Subcutaneous abdominal adipose tissue (tissue), 5 donors: ENCODE data around the gene MPDZ.

Source experiments
- H3K27ac ChIP-seq: one replicate; pipeline ENCODE4 v1.7.0; 2013; ENCODE audit warnings: low read depth, mild to moderate bottlenecking, inconsistent platforms, low read length, moderate library complexity
- H3K27me3 ChIP-seq, 5 donors: one replicate each; pipeline ENCODE4 v1.7.0; 2013; ENCODE audit warnings: low read length in 5 of 5, inconsistent platforms in 1 of 5; ENCODE audit not compliant: control insufficient read depth in 5 of 5, insufficient read depth in 4 of 5
- H3K36me3 ChIP-seq, 5 donors: one replicate each; pipeline ENCODE4 v1.7.0; 2013; ENCODE audit warnings: low read length in 5 of 5; ENCODE audit not compliant: control insufficient read depth in 5 of 5, insufficient read depth in 5 of 5
- H3K4me1 ChIP-seq, 5 donors: one replicate each; pipeline ENCODE4 v1.7.0; 2013; ENCODE audit warnings: low read length in 5 of 5, mild to moderate bottlenecking in 3 of 5, moderate library complexity in 1 of 5; ENCODE audit not compliant: control insufficient read depth in 5 of 5, insufficient read depth in 5 of 5
- H3K4me3 ChIP-seq, 5 donors: one replicate each; pipeline ENCODE4 v1.7.0; 2013; ENCODE audit warnings: low read length in 5 of 5, low read depth in 1 of 5
- H3K9ac ChIP-seq, 5 donors: one replicate each; pipeline ENCODE4 v1.7.0; 2013; ENCODE audit warnings: low read length in 5 of 5, mild to moderate bottlenecking in 4 of 5, moderate library complexity in 3 of 5
- H3K9me3 ChIP-seq, 5 donors: one replicate each; pipeline ENCODE4 v1.7.0; 2013; ENCODE audit warnings: low read length in 5 of 5; ENCODE audit not compliant: control insufficient read depth in 5 of 5
- donor health status: healthy.
- donor health status: healthy.
- donor health status: healthy.
- donor health status: healthy.
- donor health status: healthy.

MPDZ gene

GRCh38 chr9:13145340-13145739, 134.2 kb downstream of the MPDZ start:
- Histone ChIP-seq H3K27me3 (no peaks in the 10 kb centered on the region), H3K4me1 (peaks cover 2 to 40% (median 20%) of the 10 kb centered on the region in 5 donors), H3K36me3 (peaks cover 2 to 12% (median 6%) of the 10 kb centered on the region in 5 donors), H3K4me3 (no peak overlapping the region), H3K9ac (no peak overlapping the region), H3K9me3 (no peaks in the 10 kb centered on the region), H3K27ac (peak overlapping the region; percentile 77)

DNA sequence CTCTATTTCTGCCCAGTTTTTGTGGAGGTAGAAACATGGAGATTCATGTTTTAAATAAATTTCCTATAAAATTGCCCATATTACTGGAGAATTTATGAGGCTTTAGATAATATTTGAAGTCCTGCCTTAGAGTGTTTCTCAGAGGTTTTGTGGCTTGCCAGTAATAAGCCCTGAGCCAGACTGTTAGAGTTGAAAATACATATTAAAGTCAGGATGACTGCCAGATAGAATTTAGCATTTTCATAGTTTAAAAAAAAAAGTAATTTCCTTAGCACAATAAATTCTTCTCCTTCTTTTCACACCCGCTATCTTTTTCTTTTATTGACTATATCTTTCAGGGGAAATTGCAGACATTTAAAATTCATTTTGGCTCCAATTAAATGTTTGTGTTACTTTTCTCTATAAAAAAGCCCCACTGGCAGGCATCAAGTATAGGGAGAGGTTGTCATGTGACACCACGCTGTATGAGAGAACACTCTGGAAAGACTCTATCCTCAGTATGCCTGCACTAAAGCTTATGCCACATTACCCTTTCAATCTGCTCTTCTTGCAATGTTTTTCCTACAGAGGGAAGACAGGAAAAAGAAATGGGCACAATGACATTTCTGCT, 135.2 kb downstream of the MPDZ start:
- H3K27ac ChIP-seq, result peak overlapping the region; percentile 77
- peaks cover 2 to 7% (median 6%) of the 10 kb centered on the region in 5 donors for H3K36me3 ChIP-seq
- no peak overlapping the region for H3K4me3 ChIP-seq
- H3K4me1 ChIP-seq, result peaks cover 2 to 44% (median 28%) of the 10 kb centered on the region in 5 donors
- H3K9ac ChIP-seq, result peak overlapping the region in 2 of 5 donors; percentile 13 to 45
- H3K9me3 ChIP-seq, result no peaks in the 10 kb centered on the region
- no peaks in the 10 kb centered on the region for H3K27me3 ChIP-seq

GRCh38 chr9:13143281-13143680, 136.2 kb downstream of the MPDZ start:
- Histone ChIP-seq H3K27me3 (no peaks in the 10 kb centered on the region), H3K9me3 (no peaks in the 10 kb centered on the region), H3K4me1 (peaks cover 2 to 43% (median 28%) of the 10 kb centered on the region in 5 donors), H3K36me3 (peaks cover 2 to 10% (median 7%) of the 10 kb centered on the region in 5 donors), H3K4me3 (no peak overlapping the region), H3K9ac (no peak overlapping the region), H3K27ac (peak overlapping the region; percentile 77)

DNA sequence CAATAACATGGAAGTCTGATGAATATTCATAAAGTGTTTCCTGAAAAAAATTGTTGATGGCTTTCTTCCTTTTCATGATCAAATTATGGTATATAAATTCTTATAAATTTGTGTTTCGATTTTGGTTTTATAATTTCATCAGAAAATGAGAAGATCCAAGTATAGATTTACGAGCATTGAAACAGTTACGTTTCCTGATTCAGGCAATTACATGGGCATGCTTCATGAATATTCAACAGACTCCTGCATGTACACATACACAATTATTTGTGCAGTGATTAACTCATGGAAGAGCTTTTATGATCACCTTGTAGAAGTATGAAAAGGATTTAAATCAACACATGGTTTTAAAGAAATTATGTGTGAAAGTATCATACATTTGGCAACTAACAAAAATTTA, 136.7 kb downstream of the MPDZ start:
- Histone ChIP-seq H3K9ac (no peak overlapping the region), H3K36me3 (peaks cover 2 to 12% (median 10%) of the 10 kb centered on the region in 5 donors), H3K27ac (peak overlapping the region; percentile 77), H3K4me3 (no peak overlapping the region), H3K27me3 (no peaks in the 10 kb centered on the region), H3K9me3 (no peaks in the 10 kb centered on the region), H3K4me1 (peaks cover 2 to 43% (median 28%) of the 10 kb centered on the region in 5 donors)

DNA sequence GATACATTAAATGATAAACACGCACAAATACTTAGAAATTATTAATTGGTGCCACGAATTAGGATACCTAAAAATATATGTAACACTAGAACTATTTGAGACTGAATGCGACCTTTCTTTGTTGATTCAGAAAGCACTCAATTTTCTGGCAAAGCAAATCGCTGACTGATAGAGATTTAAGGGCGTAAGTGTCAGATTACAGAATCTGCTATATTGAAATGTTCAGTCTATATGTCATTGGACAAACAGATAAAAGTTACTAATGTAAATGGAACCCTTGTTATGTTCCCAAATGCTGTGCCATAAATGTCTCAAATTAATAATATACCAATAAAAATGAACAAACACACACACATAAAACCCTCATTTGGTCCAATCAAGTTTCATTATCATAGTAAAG, 137.9 kb downstream of the MPDZ start:
- Histone ChIP-seq H3K27ac (no peak overlapping the region), H3K36me3 (peaks cover 2 to 20% (median 9%) of the 10 kb centered on the region in 5 donors), H3K4me3 (no peak overlapping the region), H3K27me3 (no peaks in the 10 kb centered on the region), H3K4me1 (peaks cover 2 to 43% (median 28%) of the 10 kb centered on the region in 5 donors), H3K9ac (no peak overlapping the region), H3K9me3 (no peaks in the 10 kb centered on the region)

GRCh38 chr9:13140843-13141592, 138.5 kb downstream of the MPDZ start:
- Histone ChIP-seq H3K36me3 (peaks cover 0 to 20% (median 8%) of the 10 kb centered on the region in 5 donors), H3K4me3 (no peak overlapping the region), H3K9me3 (no peaks in the 10 kb centered on the region), H3K9ac (no peak overlapping the region), H3K4me1 (peaks cover 2 to 43% (median 28%) of the 10 kb centered on the region in 5 donors), H3K27me3 (no peaks in the 10 kb centered on the region), H3K27ac (peak overlapping the region; percentile 7)

GRCh38 chr9:13139641-13140171, 139.8 kb downstream of the MPDZ start:
- Histone ChIP-seq H3K27ac (peak overlapping the region; percentile 32), H3K4me3 (no peak overlapping the region), H3K9ac (peak overlapping the region in 1 of 5 donors; percentile 0), H3K9me3 (no peaks in the 10 kb centered on the region), H3K36me3 (peaks cover 8 to 34% (median 20%) of the 10 kb centered on the region in 5 donors), H3K27me3 (no peaks in the 10 kb centered on the region), H3K4me1 (peaks cover 2 to 35% (median 27%) of the 10 kb centered on the region in 5 donors)

DNA sequence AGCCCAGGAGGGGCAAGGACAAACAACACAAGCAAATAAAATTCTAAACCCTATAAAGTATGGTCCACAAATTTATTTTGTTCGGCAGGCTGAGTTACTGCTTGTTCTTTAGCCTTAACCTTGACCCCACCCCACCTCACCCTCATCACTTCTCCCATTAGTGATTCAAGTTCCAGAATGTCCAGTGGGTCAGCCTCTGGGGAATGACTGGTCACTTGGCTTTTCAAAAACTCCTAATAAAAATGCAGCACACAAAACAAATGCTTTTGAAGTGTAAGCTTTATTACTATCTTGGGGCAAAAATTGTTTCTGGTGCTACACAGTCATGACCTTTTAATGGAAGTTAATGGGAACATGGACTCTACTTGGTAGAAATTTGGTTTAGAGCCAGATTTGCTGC, 142.1 kb downstream of the MPDZ start:
- H3K9ac ChIP-seq, result no peak overlapping the region
- H3K27me3 ChIP-seq, result no peaks in the 10 kb centered on the region
- no peak overlapping the region for H3K4me3 ChIP-seq
- H3K36me3 ChIP-seq, result peaks cover 20 to 51% (median 27%) of the 10 kb centered on the region in 5 donors
- peaks cover 0 to 21% (median 13%) of the 10 kb centered on the region in 5 donors for H3K4me1 ChIP-seq
- H3K9me3 ChIP-seq, result no peaks in the 10 kb centered on the region
- no peak overlapping the region for H3K27ac ChIP-seq

DNA sequence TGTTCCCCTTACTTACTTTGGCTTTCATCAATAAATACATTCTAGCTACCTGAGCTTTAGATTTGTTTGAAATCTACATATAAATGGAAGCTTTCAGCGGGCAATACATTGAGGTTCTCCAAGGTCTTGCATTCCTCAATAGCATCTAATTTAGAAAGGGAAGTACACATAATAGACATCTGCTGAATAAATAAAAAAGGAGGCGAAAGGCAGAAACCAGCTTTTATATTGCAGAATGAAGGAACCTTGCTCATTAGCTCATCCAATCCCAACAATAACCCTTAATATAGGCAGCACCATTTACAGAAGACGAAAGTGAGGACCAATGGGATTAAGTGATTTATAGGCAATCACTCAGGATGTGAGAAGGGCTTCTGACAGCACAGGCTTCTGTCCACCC, 147.5 kb downstream of the MPDZ start:
- H3K27me3 ChIP-seq, result no peaks in the 10 kb centered on the region
- no peak overlapping the region for H3K27ac ChIP-seq
- no peaks in the 10 kb centered on the region for H3K9me3 ChIP-seq
- H3K36me3 ChIP-seq, result peaks cover 24 to 45% (median 31%) of the 10 kb centered on the region in 5 donors
- H3K4me3 ChIP-seq, result no peak overlapping the region
- no peak overlapping the region for H3K9ac ChIP-seq
- peaks cover 0 to 10% (median 0%) of the 10 kb centered on the region in 5 donors for H3K4me1 ChIP-seq

DNA sequence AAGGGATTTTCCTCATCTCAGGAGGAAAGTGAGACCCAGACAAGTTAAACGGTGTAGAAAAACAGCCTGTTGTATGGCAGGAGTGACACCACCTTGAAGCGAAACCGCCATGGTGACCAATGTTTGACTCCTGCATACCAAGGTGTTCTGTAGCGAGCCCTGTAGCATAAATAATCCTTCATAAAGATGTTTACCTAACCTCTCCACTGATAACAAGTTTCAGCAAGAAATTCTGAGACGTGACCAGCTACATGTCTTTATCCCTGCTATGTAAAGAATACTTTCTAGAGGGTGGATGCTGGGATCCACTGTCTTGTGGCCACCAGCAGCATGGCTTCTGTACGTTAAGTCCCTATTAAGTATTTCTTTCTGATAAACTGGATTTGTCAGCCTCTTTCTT, 148.1 kb downstream of the MPDZ start:
- Histone ChIP-seq H3K27me3 (no peaks in the 10 kb centered on the region), H3K9ac (no peak overlapping the region), H3K9me3 (no peaks in the 10 kb centered on the region), H3K36me3 (peaks cover 24 to 43% (median 30%) of the 10 kb centered on the region in 5 donors), H3K4me1 (peaks cover 0 to 10% (median 0%) of the 10 kb centered on the region in 5 donors), H3K4me3 (no peak overlapping the region), H3K27ac (no peak overlapping the region)
